Measurements from ENCODE around the gene PINLYP. TPM values are rescaled to one million over a fixed set of nuclear protein-coding genes. Genes with fewer than 3 reads are reported as not detected.

Gene PINLYP
- total RNA-seq, 2 experiments from 2014 or later, result 9.7 to 12.3 TPM

GRCh38 chr19:43594081-43594697, 18.6 kb downstream of the PINLYP start:
- no peak for DNase-seq
- H3K9me3 Mint-ChIP-seq, result no peaks in the 10 kb centered on the region
- intact Hi-C loops (cut with micrococcal nuclease), result loop anchor here (10.0 kb wide), 1 partner anchor 59 kb away; the partner anchor contains the start of gene ZNF575
- ATAC-seq, result no peak
- TF ChIP-seq, protein P1, sequence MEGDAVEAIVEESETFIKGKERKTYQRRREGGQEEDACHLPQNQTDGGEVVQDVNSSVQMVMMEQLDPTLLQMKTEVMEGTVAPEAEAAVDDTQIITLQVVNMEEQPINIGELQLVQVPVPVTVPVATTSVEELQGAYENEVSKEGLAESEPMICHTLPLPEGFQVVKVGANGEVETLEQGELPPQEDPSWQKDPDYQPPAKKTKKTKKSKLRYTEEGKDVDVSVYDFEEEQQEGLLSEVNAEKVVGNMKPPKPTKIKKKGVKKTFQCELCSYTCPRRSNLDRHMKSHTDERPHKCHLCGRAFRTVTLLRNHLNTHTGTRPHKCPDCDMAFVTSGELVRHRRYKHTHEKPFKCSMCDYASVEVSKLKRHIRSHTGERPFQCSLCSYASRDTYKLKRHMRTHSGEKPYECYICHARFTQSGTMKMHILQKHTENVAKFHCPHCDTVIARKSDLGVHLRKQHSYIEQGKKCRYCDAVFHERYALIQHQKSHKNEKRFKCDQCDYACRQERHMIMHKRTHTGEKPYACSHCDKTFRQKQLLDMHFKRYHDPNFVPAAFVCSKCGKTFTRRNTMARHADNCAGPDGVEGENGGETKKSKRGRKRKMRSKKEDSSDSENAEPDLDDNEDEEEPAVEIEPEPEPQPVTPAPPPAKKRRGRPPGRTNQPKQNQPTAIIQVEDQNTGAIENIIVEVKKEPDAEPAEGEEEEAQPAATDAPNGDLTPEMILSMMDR (IDR thresholded peaks at IDR 0.05), result no peak
- no peaks in the 10 kb centered on the region for H3K27me3 Mint-ChIP-seq
- ChIA-PET CTCF (interaction anchor here (0.8 to 12.2 kb wide), 34 partner anchors 9 to 233 kb away, joined by 3 to 188 read pairs (median 6); partner anchors contain the start of genes ETHE1, PINLYP, PLAUR and XRCC1), POLR2A (interaction anchor here (0.6 to 4.2 kb wide), 15 partner anchors 14 to 162 kb away, joined by 3 to 24 read pairs (median 3); partner anchors contain the start of genes PINLYP, XRCC1, ZNF428 and ZNF575)
- H3K27ac Mint-ChIP-seq, result peak overlapping the region; percentile 55
- peak overlapping the region; percentile 86 for H3K4me3 Mint-ChIP-seq
- H3K36me3 Mint-ChIP-seq (ENCODE audit: low read depth), result peaks cover 26% of the 10 kb centered on the region
- peaks cover 32% of the 10 kb centered on the region for H3K4me1 Mint-ChIP-seq (ENCODE audit: low read depth)

DNA sequence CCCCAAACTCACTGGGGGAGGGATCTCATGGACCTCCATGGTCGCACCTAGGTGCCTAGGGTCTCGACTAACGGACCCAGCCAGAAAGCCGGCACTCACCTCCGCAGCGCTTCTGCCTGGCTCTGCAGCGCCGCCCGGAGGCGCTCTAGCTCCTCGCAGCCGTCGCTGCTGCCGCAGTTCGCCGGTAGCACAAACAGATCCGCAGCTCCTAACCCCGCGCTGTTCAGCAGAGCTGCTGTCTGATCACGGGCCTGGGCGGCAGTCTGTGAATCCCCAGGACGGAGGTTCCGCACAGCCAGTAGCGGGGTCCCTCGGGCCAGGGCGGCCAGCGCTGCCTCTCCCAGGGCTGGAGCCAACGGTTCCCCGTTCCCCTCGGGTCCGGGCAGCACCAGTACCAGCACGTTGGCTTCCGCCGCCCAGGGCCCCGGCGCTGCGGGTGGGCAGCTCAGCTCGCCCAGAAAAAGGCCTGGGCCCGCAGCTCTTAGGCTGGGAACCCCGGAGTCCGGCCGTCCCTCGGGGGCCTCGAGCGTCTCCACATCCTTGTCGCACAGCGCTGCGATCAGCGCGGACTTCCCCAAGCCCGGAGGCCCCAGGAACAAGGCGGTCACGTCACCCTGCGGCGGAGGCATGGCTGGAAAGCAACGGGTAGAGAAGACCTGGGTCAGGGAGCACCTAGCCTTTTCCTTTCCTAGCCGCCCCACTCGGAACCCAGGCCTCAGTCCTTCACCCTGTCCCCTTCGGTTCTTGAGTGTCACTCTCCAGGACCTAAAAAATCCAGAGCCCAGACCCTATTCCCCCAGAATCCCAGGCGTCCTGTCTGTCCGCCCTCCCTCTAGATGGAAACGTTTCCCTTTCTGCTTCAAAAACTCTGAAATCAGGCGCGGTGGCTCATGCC, 19.4 kb downstream of the PINLYP start:
- TF ChIP-seq, protein P1 (IDR thresholded peaks at IDR 0.05), result peak; percentile 96

DNA sequence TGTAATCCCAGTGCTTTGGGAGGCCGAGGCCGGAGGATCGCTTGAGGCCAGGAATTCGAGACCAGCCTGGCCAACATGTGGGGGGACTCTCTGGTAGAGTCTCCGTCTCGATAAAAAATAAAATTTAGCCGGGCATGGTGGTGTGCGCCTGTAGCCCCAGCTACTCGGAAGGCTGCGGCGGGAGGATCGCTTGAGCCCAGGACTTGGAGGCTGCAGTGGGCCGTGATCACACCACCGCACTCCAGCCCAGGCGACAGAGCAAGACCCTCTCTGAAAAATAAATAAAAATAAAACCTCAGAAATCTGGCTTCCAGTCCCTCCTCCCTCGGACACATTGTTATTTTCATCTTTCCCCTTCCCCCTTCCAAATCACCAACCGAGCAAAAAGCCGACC, 20.0 kb downstream of the PINLYP start:
- Mint-ChIP-seq H3K36me3 (ENCODE audit: low read depth) (peaks cover 24% of the 10 kb centered on the region), H3K27ac (peak overlapping the region; percentile 98), H3K4me1 (ENCODE audit: low read depth) (peaks cover 26% of the 10 kb centered on the region), H3K4me3 (peak overlapping the region; percentile 86), H3K9me3 (no peaks in the 10 kb centered on the region), H3K27me3 (no peaks in the 10 kb centered on the region)
- ChIA-PET POLR2A (interaction anchor here (0.6 to 4.2 kb wide), 13 partner anchors 11 to 132 kb away, joined by 3 to 24 read pairs (median 5); partner anchors contain the start of genes PINLYP, XRCC1 and ZNF575), CTCF (interaction anchor here (0.8 to 12.2 kb wide), 17 partner anchors 10 to 231 kb away, joined by 3 to 188 read pairs (median 11); partner anchors contain the start of genes ETHE1, PINLYP, XRCC1 and ZNF283)
- DNase-seq, result peak; percentile 53
- ATAC-seq, result peak; percentile 6
- intact Hi-C loops (cut with micrococcal nuclease), result loop anchor here (5.0 to 10.0 kb wide), 3 partner anchors 33 to 148 kb away; partner anchors contain the start of gene ZNF575
- TF ChIP-seq, protein P1 (IDR thresholded peaks at IDR 0.05), result no peak

More for the DNA sequence above, 19.4 kb downstream of the PINLYP start:
- DNase-seq (peak; percentile 82), ATAC-seq (peak; percentile 64)
- H3K36me3 Mint-ChIP-seq (ENCODE audit: low read depth), result peaks cover 25% of the 10 kb centered on the region
- H3K4me1 Mint-ChIP-seq (ENCODE audit: low read depth), result peaks cover 27% of the 10 kb centered on the region
- H3K4me3 Mint-ChIP-seq, result peak overlapping the region; percentile 86
- H3K27me3 Mint-ChIP-seq, result no peaks in the 10 kb centered on the region
- CTCF ChIA-PET, result interaction anchor here (0.6 to 12.2 kb wide), 37 partner anchors 9 to 232 kb away, joined by 3 to 188 read pairs (median 6); partner anchors contain the start of genes ETHE1, PINLYP, PLAUR and XRCC1
- no peaks in the 10 kb centered on the region for H3K9me3 Mint-ChIP-seq
- POLR2A ChIA-PET, result interaction anchor here (0.7 to 4.2 kb wide), 16 partner anchors 13 to 163 kb away, joined by 3 to 24 read pairs (median 3); partner anchors contain the start of genes PINLYP, XRCC1, ZNF428 and ZNF575
- H3K27ac Mint-ChIP-seq, result peak overlapping the region; percentile 98
- intact Hi-C loops (cut with micrococcal nuclease), result loop anchor here (5.0 to 10.0 kb wide), 3 partner anchors 33 to 148 kb away; partner anchors contain the start of gene ZNF575

DNA sequence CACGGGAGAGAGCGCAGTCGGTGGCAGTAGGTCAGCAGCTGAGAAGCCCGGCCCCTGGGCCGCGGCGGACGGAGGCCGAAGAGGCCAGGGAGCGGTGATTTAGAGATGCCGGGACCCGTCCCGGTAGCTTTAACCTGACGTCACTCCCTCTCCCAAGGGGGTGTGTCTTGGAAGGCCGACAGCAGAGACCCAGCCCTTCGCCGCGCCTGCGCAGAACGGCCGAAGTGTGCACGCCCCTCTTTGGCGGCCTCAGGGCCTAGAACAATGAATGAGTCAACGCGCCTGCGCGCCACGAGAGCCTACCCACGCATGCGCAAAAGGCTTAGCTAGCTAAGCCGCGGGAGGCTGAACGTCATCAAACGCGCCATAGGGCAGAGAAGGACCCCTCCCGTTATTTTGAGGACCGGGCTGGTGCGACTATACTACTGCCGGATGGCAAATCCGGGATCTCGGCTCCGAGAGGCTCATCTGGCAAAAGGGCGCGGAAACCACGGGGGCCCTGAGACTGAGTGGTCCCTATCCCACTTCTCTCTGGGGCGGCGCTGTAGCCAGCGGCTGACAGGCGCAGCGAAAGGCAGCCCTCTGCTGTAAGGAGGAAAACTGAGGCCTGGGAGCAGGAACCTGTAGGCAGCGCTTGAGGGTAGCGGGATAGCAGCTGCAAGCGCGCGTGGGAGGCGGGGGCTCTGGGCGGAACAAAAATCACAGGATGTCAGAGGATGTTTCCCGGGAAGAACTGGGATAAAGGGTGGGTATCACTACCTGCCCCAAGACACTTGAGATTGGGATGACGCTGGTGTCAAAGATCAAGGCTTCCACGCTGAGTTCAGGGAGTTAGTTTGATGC, 20.6 kb downstream of the PINLYP start, which contains the start of the genes IRGQ and ZNF576:
TSS of gene IRGQ (minus strand) at position 136 of the 843 bp plus-strand sequence. CDS start 796 bp downstream, outside the sequence.
TSS of gene ZNF576 (plus strand) at position 597 of the 843 bp plus-strand sequence. CDS start 514 bp downstream, outside the sequence.
- peaks cover 20% of the 10 kb centered on the region for H3K36me3 Mint-ChIP-seq (ENCODE audit: low read depth)

More for the DNA sequence above, 20.6 kb downstream of the PINLYP start, which contains the start of the genes IRGQ and ZNF576:
- ATAC-seq (peak; percentile 84), DNase-seq (peak; percentile 100)
- Mint-ChIP-seq H3K4me1 (ENCODE audit: low read depth) (peaks cover 26% of the 10 kb centered on the region), H3K4me3 (peak within 1 kb of the TSS; percentile 86), H3K9me3 (no peaks in the 10 kb centered on the region), H3K27ac (peak within 1 kb of the TSS; percentile 98), H3K27me3 (no peaks in the 10 kb centered on the region)
- TF ChIP-seq, protein P1 (IDR thresholded peaks at IDR 0.05), result no peak
- CTCF ChIA-PET, result interaction anchor here (0.9 to 12.2 kb wide), 12 partner anchors 11 to 214 kb away, joined by 3 to 188 read pairs (median 12); partner anchors contain the start of genes PINLYP, XRCC1 and ZNF575
- intact Hi-C loops (cut with micrococcal nuclease), result loop anchor here (5.0 to 10.0 kb wide), 3 partner anchors 34 to 149 kb away; partner anchors contain the start of gene ZNF575
- POLR2A ChIA-PET, result interaction anchor here (0.6 to 4.2 kb wide), 14 partner anchors 10 to 132 kb away, joined by 3 to 24 read pairs (median 4); partner anchors contain the start of genes PINLYP, XRCC1 and ZNF575

Measured in activated CD8-positive, alpha-beta T cell treated with anti-CD3 and anti-CD28 coated beads for 36 hours (primary cell).